Astrocyte of the spinal cord (primary cell): ENCODE measurements around the gene FAU.

Experiments
- DNase-seq: peaks from one replicate; pipeline ENCODE4 v3.0.0; 2011; ENCODE audit warnings: low read depth, low spot score
- H3K4me3 ChIP-seq: 2 replicates; pipeline ENCODE4 v1.5.1; 2011; ENCODE audit warnings: low read depth, mild to moderate bottlenecking, low read length, moderate library complexity
- CTCF ChIP-seq: IDR thresholded peaks from 2 replicates; pipeline ENCODE4 v1.5.1; 2012; ENCODE audit warnings: low read depth, mild to moderate bottlenecking, low read length, inconsistent platforms
- in situ Hi-C: cut with HindIII; loops from 2 replicates; pipeline ENCODE4 v1.10.0; 2017; ENCODE audit warnings: low sequenced_read_pairs

The FAU gene

DNA sequence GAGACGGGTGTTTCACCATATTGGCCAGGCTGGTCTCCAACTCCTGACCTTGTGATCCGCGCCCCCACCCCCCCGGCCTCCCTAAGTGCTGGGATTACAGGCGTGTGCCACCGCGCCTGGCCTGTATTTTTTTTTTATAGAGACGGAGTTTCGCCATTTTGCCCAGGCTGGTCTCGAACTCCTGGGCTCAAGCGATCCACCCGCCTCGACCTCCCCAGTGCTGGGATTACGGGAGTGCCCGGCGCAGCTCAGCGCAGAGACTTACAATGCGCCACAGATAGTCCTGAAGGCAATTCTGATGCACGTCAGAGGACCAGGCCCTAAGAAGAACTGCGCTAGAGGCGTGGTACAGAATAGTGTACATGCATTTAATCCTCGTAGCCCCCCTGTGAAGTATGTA lies 26.5 kb downstream of the FAU start:
- in situ Hi-C loops: no loop called here
- peak overlapping the region; percentile 77 for H3K4me3 ChIP-seq

DNA sequence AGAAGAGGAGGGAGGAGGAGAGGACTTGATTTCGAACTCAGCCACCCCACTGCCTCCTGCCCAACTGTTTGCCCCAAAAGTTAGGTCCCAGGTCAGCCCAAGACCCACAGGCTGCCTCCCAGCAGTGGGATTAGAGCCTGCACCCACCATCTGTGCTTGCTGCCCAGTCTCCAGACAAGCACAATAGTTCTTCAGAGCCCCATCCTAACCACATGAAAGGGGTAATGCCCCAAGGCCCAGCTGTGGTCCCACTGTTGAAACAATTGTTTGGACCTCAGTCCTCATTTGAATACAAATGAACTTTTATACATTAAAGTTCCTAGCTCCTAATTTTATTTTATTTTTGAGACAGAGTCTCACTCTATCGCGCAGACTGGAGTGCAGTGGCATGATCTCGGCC lies 31.3 kb downstream of the FAU start:
- H3K4me3 ChIP-seq: no peak overlapping the region
- in situ Hi-C loops: no loop called here
- DNase-seq: no peak
- no peak for TF ChIP-seq CTCF

More for the DNA sequence above, 26.5 kb downstream of the FAU start:
- peak; percentile 3 for DNase-seq
- no peak for TF ChIP-seq CTCF

DNA sequence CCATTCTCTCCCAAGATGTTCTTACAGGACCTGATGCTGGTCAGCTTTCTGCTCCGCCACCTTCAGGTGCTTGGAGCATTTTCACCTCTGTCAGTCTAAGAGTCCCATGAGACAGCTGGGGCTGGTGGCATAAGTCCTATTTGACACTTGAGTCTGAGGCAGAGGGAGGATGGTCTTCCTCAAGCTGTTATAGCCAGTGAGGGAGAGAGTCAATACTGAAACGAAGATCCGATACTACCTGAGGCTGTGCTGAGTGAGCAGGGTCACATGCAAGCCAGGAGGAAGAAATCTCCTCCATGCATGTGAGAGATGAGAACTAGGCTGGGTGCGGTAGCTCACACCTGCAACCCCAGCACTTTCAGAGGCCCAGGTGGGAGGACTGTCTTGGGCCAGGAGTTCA lies 32.3 kb downstream of the FAU start:
- H3K4me3 ChIP-seq: no peak overlapping the region
- no peak for DNase-seq
- in situ Hi-C loops: no loop called here
- TF ChIP-seq CTCF: no peak

DNA sequence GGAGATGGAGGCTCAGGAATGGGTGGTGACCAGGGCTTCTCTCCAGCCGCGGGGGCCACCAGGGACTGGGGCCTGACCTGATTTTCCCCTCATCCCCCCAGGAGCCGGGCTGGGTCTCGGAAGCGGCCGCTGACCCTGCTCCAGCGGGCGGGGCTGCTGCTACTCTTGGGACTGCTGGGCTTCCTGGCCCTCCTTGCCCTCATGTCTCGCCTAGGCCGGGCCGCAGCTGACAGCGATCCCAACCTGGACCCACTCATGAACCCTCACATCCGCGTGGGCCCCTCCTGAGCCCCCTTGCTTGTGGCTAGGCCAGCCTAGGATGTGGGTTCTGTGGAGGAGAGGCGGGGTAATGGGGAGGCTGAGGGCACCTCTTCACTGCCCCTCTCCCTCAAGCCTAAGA lies 34.1 kb downstream of the FAU start:
- no peak for TF ChIP-seq CTCF
- no peak overlapping the region for H3K4me3 ChIP-seq
- no peak for DNase-seq
- in situ Hi-C loops: no loop called here

- in situ Hi-C loops: no loop called here
- no peak overlapping the region for H3K4me3 ChIP-seq
- no peak for DNase-seq
- TF ChIP-seq CTCF: no peak
Measured at GRCh38 chr11:65087216-65087615, 34.7 kb downstream of the FAU start.

DNA sequence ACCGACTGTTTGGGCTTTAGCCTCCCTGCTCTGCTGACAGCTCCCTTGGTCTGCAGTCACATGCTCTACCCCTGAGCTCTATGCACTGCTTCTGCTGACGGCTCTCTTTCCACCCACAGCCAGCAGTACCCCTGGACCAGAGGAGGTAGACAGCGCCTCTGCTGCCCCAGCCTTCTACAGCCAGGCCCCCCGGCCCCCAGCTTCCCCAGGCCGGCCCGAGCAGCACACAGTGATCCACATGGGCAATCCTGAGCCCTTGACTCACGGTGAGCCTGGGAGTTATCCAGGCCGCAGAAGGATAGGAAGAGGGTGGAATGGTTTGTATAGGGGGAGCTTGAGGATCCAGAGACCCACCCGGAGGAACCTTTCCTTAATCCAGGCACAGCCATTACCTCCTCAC lies 35.1 kb downstream of the FAU start:
- no peak for DNase-seq
- TF ChIP-seq CTCF: no peak
- in situ Hi-C loops: no loop called here
- no peak overlapping the region for H3K4me3 ChIP-seq

DNA sequence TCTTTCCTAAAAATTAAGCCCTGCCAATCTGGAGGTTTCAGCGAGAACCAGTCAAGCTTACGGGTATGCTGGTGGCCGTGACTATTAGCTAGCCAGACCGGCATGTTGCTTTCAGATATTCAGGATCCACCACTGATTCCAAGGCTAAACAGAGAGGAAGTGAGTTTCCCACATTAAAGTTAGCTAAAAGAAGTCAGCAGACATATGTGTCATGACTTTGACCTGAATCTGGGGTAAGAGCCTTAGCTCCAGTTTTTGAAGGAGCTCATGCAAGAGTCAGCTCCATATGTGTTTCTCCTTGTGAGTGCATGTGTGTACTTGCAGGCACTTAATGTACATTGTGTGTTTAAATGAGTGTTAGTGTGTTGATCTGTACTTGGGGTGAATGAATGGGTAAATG lies 36.5 kb downstream of the FAU start:
- in situ Hi-C loops: no loop called here
- TF ChIP-seq CTCF: no peak
- DNase-seq: no peak
- H3K4me3 ChIP-seq: no peak overlapping the region
